ENCODE measurements around the gene DPP7.
A peak's percentile ranks its signal among the peaks of the same experiment; 100 is the strongest.

Gene DPP7

DNA sequence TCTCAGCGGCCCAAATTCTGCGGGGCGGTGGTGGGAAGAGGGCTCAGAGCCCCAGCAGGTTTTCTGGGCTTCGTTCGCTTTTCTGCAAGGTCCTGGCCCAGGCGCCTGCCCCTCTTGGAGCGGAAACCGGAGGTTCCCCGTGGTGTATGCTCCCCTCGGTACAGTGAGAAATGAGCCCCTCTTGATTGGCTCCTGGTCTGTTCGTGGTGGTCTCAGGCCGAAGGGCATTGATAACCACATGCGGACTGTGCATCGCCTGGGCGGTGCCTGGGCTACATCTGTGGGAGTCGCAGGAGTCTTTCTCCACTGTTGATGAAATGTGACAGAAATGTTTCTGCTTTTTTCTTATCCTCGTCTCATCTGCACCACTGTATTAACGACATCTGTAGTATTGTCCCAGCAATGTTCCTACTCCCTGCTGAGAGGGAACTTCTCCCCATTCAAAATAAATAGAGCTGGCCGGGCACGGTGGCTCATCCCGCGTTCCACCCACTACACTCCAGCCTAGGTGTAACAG is 27.1 kb downstream of the DPP7 start:
- no peak for TF ChIP-seq CTCF (IDR thresholded peaks at IDR 0.05; ENCODE audit: control insufficient read depth, extremely low read depth, insufficient read depth)
- peak overlapping the region; percentile 86 for H3K4me3 ChIP-seq (ENCODE audit: low read depth, low read length)
- no peak for DNase-seq (ENCODE audit: low read depth)

DNA sequence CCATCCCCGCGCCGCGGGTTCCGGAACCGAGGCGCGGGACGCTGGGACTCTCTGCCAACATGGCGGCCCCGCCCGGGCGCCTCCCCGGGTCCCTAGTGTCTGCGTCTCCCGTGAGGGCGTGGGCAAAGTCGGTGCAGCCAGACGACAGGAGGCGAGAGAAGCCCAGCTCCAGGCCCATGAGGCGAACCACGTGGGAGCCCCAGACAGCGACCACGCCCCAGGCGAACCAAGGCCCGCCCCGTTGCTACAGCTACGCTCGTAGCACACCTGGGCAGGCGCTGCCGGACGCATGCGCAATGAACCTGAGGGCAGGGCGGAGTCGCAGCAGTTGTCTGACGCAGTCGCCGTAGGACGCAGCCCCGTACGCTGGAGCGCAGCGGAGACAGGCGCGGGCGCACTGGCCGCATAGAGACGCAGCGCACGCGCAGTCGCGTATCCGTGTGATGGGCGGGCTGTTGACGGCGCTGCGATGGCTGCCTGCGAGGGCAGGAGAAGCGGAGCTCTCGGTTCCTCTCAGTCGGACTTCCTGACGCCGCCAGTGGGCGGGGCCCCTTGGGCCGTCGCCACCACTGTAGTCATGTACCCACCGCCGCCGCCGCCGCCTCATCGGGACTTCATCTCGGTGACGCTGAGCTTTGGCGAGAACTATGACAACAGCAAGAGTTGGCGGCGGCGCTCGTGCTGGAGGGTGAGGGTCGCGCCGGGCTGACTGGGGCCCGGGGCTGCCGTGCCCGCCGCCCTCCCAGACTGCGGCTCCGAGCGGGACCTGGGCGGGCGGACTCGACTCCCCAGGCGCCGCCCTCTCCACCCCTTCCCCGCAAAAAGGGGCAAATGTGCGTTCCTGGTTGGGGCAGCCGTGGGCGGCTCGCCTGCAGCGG is 27.8 kb downstream of the DPP7 start, which contains the start of gene MAN1B1:
Gene MAN1B1, plus strand, starts transcription at position 455 of the 878 bp plus-strand sequence. Its CDS starts 15 bp downstream, at position 470.
- no peak for TF ChIP-seq CTCF (IDR thresholded peaks at IDR 0.05; ENCODE audit: control insufficient read depth, extremely low read depth, insufficient read depth)
- H3K4me3 ChIP-seq (ENCODE audit: low read depth, low read length), result peak within 1 kb of the TSS; percentile 86
- DNase-seq (ENCODE audit: low read depth), result peak; percentile 97

- H3K4me3 ChIP-seq (ENCODE audit: low read depth, low read length), result peak overlapping the region; percentile 86
- TF ChIP-seq CTCF (IDR thresholded peaks at IDR 0.05; ENCODE audit: control insufficient read depth, extremely low read depth, insufficient read depth), result no peak
- no peak for DNase-seq (ENCODE audit: low read depth)
Observed at GRCh38 chr9:137085920-137086530, 28.5 kb downstream of the DPP7 start.

GRCh38 chr9:137084526-137084925 is 30.0 kb downstream of the DPP7 start:
- no peak overlapping the region for H3K4me3 ChIP-seq (ENCODE audit: low read depth, low read length)
- no peak for DNase-seq (ENCODE audit: low read depth)
- TF ChIP-seq CTCF (IDR thresholded peaks at IDR 0.05; ENCODE audit: control insufficient read depth, extremely low read depth, insufficient read depth), result no peak

DNA sequence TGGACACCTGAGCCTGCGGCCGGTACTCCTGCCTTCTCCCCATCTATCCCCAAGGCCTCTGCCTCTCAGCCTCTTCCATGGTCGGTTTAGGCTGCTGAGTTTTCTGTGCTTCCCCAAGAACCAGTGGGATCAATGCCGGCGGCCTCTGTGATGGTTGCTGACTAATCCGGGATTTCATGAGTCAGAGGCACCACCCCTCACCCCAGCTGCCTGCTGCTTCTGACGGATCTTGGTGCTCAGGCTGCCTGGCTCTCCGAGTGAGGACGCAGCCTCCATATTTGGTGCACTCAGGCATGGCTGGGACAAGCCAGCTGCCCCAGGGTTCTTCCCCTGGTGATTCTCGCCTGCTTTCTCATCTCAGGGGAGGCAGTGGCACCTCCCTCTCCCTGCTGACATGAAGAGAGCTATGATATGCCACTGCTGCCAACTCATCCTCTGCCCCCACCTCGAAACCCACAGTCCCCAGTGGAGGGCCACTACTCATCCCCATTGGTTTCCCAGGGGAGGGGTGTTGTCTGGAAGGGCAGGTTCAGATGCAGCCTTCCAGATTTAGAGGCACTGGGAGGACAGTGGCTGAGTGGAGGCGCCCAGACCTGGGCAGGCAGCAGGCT is 31.0 kb downstream of the DPP7 start:
- TF ChIP-seq CTCF (IDR thresholded peaks at IDR 0.05; ENCODE audit: control insufficient read depth, extremely low read depth, insufficient read depth), result no peak
- H3K4me3 ChIP-seq (ENCODE audit: low read depth, low read length), result no peak overlapping the region
- DNase-seq (ENCODE audit: low read depth), result no peak

GRCh38 chr9:137082925-137083290 is 31.6 kb downstream of the DPP7 start:
- no peak for DNase-seq (ENCODE audit: low read depth)
- no peak for TF ChIP-seq CTCF (IDR thresholded peaks at IDR 0.05; ENCODE audit: control insufficient read depth, extremely low read depth, insufficient read depth)
- no peak overlapping the region for H3K4me3 ChIP-seq (ENCODE audit: low read depth, low read length)
